K562 (cell line): ENCODE measurements around the gene MDH2. TPM values are rescaled to one million over a fixed set of nuclear protein-coding genes. Genes with fewer than 3 reads are reported as not detected.

Source experiments
- ATAC-seq: fragments of 200-7000 bp; cut with Tn5 transposase; 3 replicates; pipeline ENCODE4 v1.9.1; 2020; ENCODE audit warnings: moderate library complexity
- BruUV-seq: library from RNA; stranded (reverse); fragments of 400-500 nt; replicated peaks from 2 replicates; lab custom pipeline; 2021; lab: Mats Ljungman, UMichigan
- CTCF ChIA-PET: fragments of 300-600 bp; formaldehyde crosslinking; extraction: SDS; loops from one replicate; lab custom pipeline; 2021; ENCODE audit warnings: low intra/inter-chr PET ratio; lab: Yijun Ruan, JAX
- POLR2A ChIA-PET: fragments of 300-600, 350-650 bp; sonication (Branson Sonifier 250); formaldehyde crosslinking; extraction: SDS; loops from one replicate; lab custom pipeline; 2021; ENCODE audit warnings: antibody characterized with exemption, inconsistent platforms; lab: Yijun Ruan, JAX
- DNase-seq, 4 experiments: peaks; one replicate each; pipeline versions ENCODE4 v3.0.0 to v3.0.0-alpha.2; 2011 to 2018; ENCODE audit warnings: low spot score in 3 of 4, mixed read lengths in 3 of 4; ENCODE audit errors: extremely low read depth in 1 of 4
- FAIRE-seq: peaks from 2 replicates; lab custom pipeline; 2011; peaks lifted over from hg19 to GRCh38; lab: Jason Lieb, UNC
- H2AFZ ChIP-seq: 2 replicates; pipeline ENCODE4 v1.6.0; 2011; ENCODE audit warnings: low read depth, low read length, control low read depth, inconsistent platforms
- H3K27ac ChIP-seq: fragments of 200-600 bp; 3 replicates; pipeline ENCODE4 v1.8.0; 2011; ENCODE audit warnings: low read depth, mild to moderate bottlenecking, control low read depth, inconsistent platforms, low read length, moderate library complexity, mixed read lengths; ENCODE audit errors: extremely low read depth
- H3K27me3 ChIP-seq, 2 experiments: fragments of 300-600 bp in 1 of 2; 2 replicates in 1 of 2; 3 replicates in 1 of 2; pipeline versions ENCODE4 v1.6.0 to v1.8.0; 2011; ENCODE audit warnings: inconsistent platforms in 2 of 2, low read length in 2 of 2, mild to moderate bottlenecking in 1 of 2, mixed read lengths in 1 of 2, moderate library complexity in 1 of 2; ENCODE audit not compliant: control insufficient read depth in 2 of 2, insufficient read depth in 2 of 2
- H3K36me3 ChIP-seq: fragments of 300-600 bp; 3 replicates; pipeline ENCODE4 v1.8.0; 2011; ENCODE audit warnings: mild to moderate bottlenecking, low read length, inconsistent platforms; ENCODE audit not compliant: control insufficient read depth, insufficient read depth
- H3K4me1 ChIP-seq, 2 experiments: fragments of 200-600 bp in 1 of 2; replicated peaks in 1 of 2; 2 replicates in 1 of 2; 3 replicates in 1 of 2; pipeline versions ENCODE4 v1.5.1 to v1.8.0; 2011; ENCODE audit warnings: inconsistent platforms in 2 of 2, low read length in 2 of 2, mild to moderate bottlenecking in 1 of 2, mixed read lengths in 1 of 2, moderate library complexity in 1 of 2; ENCODE audit not compliant: control insufficient read depth in 2 of 2, insufficient read depth in 2 of 2
- H3K4me2 ChIP-seq: 2 replicates; pipeline ENCODE4 v1.6.1; 2011; ENCODE audit warnings: low read length, control low read depth, inconsistent platforms, mixed read lengths; ENCODE audit not compliant: insufficient read depth
- H3K4me3 ChIP-seq: fragments of 200-600 bp; sonication (generic), shearing (Covaris generic); 2 replicates; pipeline ENCODE4 v1.5.1; 2016; ENCODE audit warnings: control low read depth, inconsistent platforms
- H3K79me2 ChIP-seq: fragments of 200-600 bp; 3 replicates; pipeline ENCODE4 v1.8.0; 2011; ENCODE audit warnings: low read length, inconsistent platforms; ENCODE audit not compliant: control insufficient read depth, insufficient read depth
- H3K9ac ChIP-seq, 2 experiments: 2 replicates each; pipeline versions ENCODE4 v1.6.0 to v1.6.1; 2011; ENCODE audit warnings: low read depth in 2 of 2, low read length in 2 of 2, control low read depth in 1 of 2, inconsistent platforms in 1 of 2, mild to moderate bottlenecking in 1 of 2, mixed read lengths in 1 of 2; ENCODE audit not compliant: insufficient read depth in 1 of 2
- H3K9me1 ChIP-seq: one replicate; pipeline ENCODE4 v1.6.0; 2011; ENCODE audit warnings: inconsistent platforms, mild to moderate bottlenecking, low read length, moderate library complexity; ENCODE audit not compliant: control insufficient read depth, insufficient read depth
- H3K9me3 ChIP-seq: replicated peaks from 2 replicates; pipeline ENCODE4 v1.5.1; 2011; ENCODE audit warnings: low read depth, low read length, inconsistent platforms; ENCODE audit not compliant: control insufficient read depth, insufficient read depth
- H4K20me1 ChIP-seq: replicated peaks from 2 replicates; pipeline ENCODE4 v1.6.1; 2011; ENCODE audit warnings: low read length, inconsistent platforms, mixed read lengths; ENCODE audit not compliant: control insufficient read depth, insufficient read depth
- ETV6 ChIP-seq, 3 experiments: fragments of 150-350 bp in 1 of 3; sonication (generic) in 1 of 3; formaldehyde crosslinking in 1 of 3; IDR thresholded peaks; 2 replicates each; pipeline versions ENCODE4 v1.6.1 to v1.8.0; 2014 to 2022; ENCODE audit warnings: borderline replicate concordance in 2 of 3, low read depth in 2 of 3, antibody characterized with exemption in 1 of 3, low read length in 1 of 3, mild to moderate bottlenecking in 1 of 3, missing genetic modification reagents in 1 of 3
- HCFC1 ChIP-seq: IDR thresholded peaks from 2 replicates; pipeline ENCODE4 v1.6.1; 2012; ENCODE audit warnings: low read depth, low read length, improper control_type of control experiment
- PHF20 ChIP-seq: fragments of 450-650 bp; IDR thresholded peaks from 2 replicates; pipeline ENCODE4 v1.6.1; 2018; ENCODE audit not compliant: partially characterized antibody
- ZNF184 ChIP-seq: sonication (generic); formaldehyde crosslinking; IDR thresholded peaks from 2 replicates; pipeline ENCODE4 v1.5.0; 2020; ENCODE audit warnings: missing genetic modification reagents
- ZNF263 ChIP-seq: sonication (generic); formaldehyde crosslinking; IDR thresholded peaks from 2 replicates; pipeline ENCODE4 v1.8.0; 2022; ENCODE audit warnings: mild to moderate bottlenecking, missing genetic modification reagents, borderline replicate concordance
- WGBS: fragments of 100-300 bp; shearing (Covaris generic); methylation state at CpG from one replicate; pipeline ENCODE4 v1.1.6; 2016; ENCODE audit warnings: low coverage, mixed read lengths; ENCODE audit not compliant: insufficient coverage; ENCODE audit errors: missing lambda C conversion rate; 5-methylcytosine and 5-hydroxymethylcytosine counted together
- in situ Hi-C: fragments of 300-500 bp; cut with MboI; formaldehyde crosslinking; loops from 4 replicates; pipeline ENCODE4 v1.15.0; 2018; ENCODE audit warnings: inconsistent platforms, mixed read lengths
- intact Hi-C: fragments of 100-400 bp; cut with micrococcal nuclease; formaldehyde crosslinking; loops from 2 replicates; pipeline ENCODE4 v1.14.2; 2022
- polyA plus RNA-seq, 8 experiments: library from polyadenylated mRNA; depleted of rRNA in 4 of 8; stranded (reverse) in 5 of 8; unstranded in 3 of 8; fragments of >200 nt; fragmentation: Nextera tagmentation in 2 of 8; fragmentation: Illumina TruSeq in 1 of 8; extraction: Ambion mirVana in 2 of 8; extraction: Trizol in 1 of 8; gene quantifications; 2 replicates each; pipeline versions ENCODE4 v1.2.1 to v1.2.3, GENCODE V29; 2011 to 2014; ENCODE audit warnings: inconsistent platforms in 1 of 8, missing spikeins in 1 of 8
- total RNA-seq, 7 experiments: library from RNA; depleted of rRNA in 6 of 7; stranded (reverse); fragments of >200 nt in 6 of 7; fragmentation: Illumina TruSeq in 2 of 7; extraction: Trizol in 2 of 7; gene quantifications; 2 replicates each; pipeline versions ENCODE4 v1.2.1 to v1.2.3, GENCODE V29; 2011 to 2021; ENCODE audit warnings: low replicate concordance in 1 of 7

MDH2 gene
- total and polyA plus RNA-seq, 9 of the 15 experiments (the other 6 are each of a cell fraction or from before 2014, with no cell fraction given): 106 to 701 (median 242) TPM

DNA sequence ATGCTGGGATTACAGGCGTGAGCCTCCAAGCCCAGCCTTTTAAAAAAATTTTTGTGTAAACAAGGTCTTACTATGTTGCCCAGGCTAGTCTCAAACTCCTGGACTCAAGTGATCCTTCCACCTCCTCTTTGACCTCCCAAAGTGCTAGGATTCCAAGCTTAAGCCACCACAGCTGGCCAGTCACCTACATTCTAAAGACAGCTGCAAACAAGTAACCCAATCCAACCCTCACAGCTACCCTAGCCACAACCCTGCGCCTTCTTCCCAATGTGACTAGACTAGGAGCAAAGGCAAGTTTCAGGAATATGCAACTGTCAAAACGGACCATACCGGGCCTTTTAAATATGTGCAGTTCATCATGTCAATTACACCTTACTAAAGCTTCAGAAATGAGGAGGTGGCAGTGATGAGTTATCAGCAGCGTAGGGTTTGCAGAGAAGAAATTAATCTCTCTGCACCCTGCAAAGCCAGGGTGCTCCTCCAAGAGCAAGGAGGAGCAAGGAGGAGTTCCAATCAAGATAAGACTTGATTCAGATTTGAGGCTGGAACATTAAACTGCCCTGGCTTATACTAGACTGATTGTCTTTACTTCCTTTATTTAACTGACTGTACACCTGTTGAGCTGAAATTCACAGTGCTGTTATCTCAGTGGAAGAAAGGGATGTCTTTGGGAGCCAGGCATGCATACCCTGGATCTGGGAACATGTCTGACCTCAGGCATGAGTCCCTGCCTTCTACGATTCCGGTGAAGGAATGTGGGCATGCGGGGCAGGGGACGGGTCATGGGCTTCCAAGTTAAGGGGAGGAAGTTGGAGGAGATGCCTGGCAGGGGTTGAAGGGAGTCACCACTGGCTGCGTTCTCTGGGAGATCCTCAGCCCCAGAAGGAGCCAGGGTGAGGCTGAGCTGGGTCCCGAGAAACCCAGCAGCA is 38.0 kb upstream of the MDH2 start:
- no peaks in the 10 kb centered on the region for H4K20me1 ChIP-seq
- no peaks in the 10 kb centered on the region for H3K79me2 ChIP-seq
- no peak overlapping the region for H3K4me3 ChIP-seq
- no peaks in the 10 kb centered on the region for H3K9me3 ChIP-seq
- no peak overlapping the region for H3K27ac ChIP-seq
- 0 out of 4 replicates have a peak overlapping the region, but pooled peaks of 1 of the 2 experiments have one; percentile 12 for H3K9ac ChIP-seq
- ChIA-PET CTCF (no interaction called here), POLR2A (interaction anchor here (0.5 to 1.2 kb wide), 5 partner anchors 12 to 1316 kb away, joined by 3 to 4 read pairs (median 3); partner anchors contain the start of gene TMEM120A)
- intact Hi-C loops (no loop called here), in situ Hi-C loops (loop anchor here (25.0 kb wide), 1 partner anchor 573 kb away; no protein-coding TSS in a partner anchor)
- no TSS peak for BruUV-seq
- peaks cover 0 to 3% of the 10 kb centered on the region in 2 experiments; a peak in 1 of 5 replicates for H3K4me1 ChIP-seq
- DNase-seq: peak in 1 of 4 experiments; percentile 6
- TF ChIP-seq ZNF263 (CRISPR knock-in tag) (peak; percentile 79; the same call in 1 of the 2 replicates), ZNF184 (CRISPR knock-in tag) (no peak), PHF20 (no peak), ETV6 (IDR thresholded peaks at IDR 0.05; ENCODE audit: borderline replicate concordance in 1 of 2, low read depth in 2 of 2, low read length in 1 of 2) (no peak), ETV6 (CRISPR knock-in tag; IDR thresholded peaks at IDR 0.05; ENCODE audit: borderline replicate concordance) (no peak), HCFC1 (no peak)
- no peak for FAIRE-seq
- H3K4me2 ChIP-seq: no peak overlapping the region
- no peak for ATAC-seq
- H3K9me1 ChIP-seq: peaks cover 8% of the 10 kb centered on the region
- 72% methylated on average over 11 of the region's 11 CpGs for WGBS
- H3K36me3 ChIP-seq: peaks cover 20% of the 10 kb centered on the region
- H2AFZ ChIP-seq: no peak overlapping the region
- no peaks in the 10 kb centered on the region for H3K27me3 ChIP-seq
